HEK293 (cell line): ENCODE data around the gene SECTM1.
A peak's percentile ranks its signal among the peaks of the same experiment; 100 is the strongest.

Experiments
- CTCF ChIA-PET: fragments of 350-600 bp; formaldehyde crosslinking; extraction: SDS; loops from one replicate; lab custom pipeline; 2021; ENCODE audit warnings: antibody characterized with exemption; lab: Yijun Ruan, JAX
- POLR2A ChIA-PET: fragments of 300-600 bp; formaldehyde crosslinking; extraction: SDS; loops from one replicate; lab custom pipeline; 2020; ENCODE audit warnings: antibody characterized with exemption, inconsistent platforms; lab: Yijun Ruan, JAX
- H3K27ac ChIP-seq: fragments of 200-500 bp; sonication (Bioruptor generic); 2 replicates; pipeline ENCODE4 v1.5.1; 2014; ENCODE audit warnings: low read depth, low read length, control low read depth, inconsistent platforms; ENCODE audit errors: extremely low read depth
- H3K36me3 ChIP-seq, 2 experiments: fragments of 200-500 bp in 1 of 2; sonication (Bioruptor generic) in 1 of 2; 1 replicate in 1 of 2; 2 replicates in 1 of 2; pipeline ENCODE4 v1.5.1; 2014 to 2017; ENCODE audit warnings: inconsistent platforms in 2 of 2, low read length in 2 of 2; ENCODE audit not compliant: control insufficient read depth in 2 of 2, insufficient read depth in 1 of 2
- H3K4me1 ChIP-seq: fragments of 200-500 bp; sonication (Bioruptor generic); 2 replicates; pipeline ENCODE4 v1.5.1; 2014; ENCODE audit warnings: mild to moderate bottlenecking, low read length, inconsistent platforms; ENCODE audit not compliant: control insufficient read depth, insufficient read depth
- H3K4me3 ChIP-seq: 2 replicates; pipeline ENCODE4 v1.5.1; 2011; ENCODE audit warnings: low read depth, mild to moderate bottlenecking, control low read depth, low read length, moderate library complexity
- H3K9me3 ChIP-seq: fragments of 200-500 bp; sonication (Bioruptor generic); 2 replicates; pipeline ENCODE4 v1.5.1; 2014; ENCODE audit warnings: low read depth, low read length, inconsistent platforms; ENCODE audit not compliant: control insufficient read depth, insufficient read depth
- EGR2 ChIP-seq: fragments of 450-650 bp; formaldehyde crosslinking; IDR thresholded peaks from 2 replicates; pipeline ENCODE4 v1.5.1; 2016; ENCODE audit warnings: low read depth, missing biosample characterization, missing genetic modification characterization
- KLF1 ChIP-seq: fragments of 450-650 bp; formaldehyde crosslinking; IDR thresholded peaks from 2 replicates; pipeline ENCODE4 v1.5.1; 2016; ENCODE audit warnings: missing biosample characterization, missing genetic modification characterization
- KLF16 ChIP-seq: fragments of 450-650 bp; formaldehyde crosslinking; IDR thresholded peaks from 2 replicates; pipeline ENCODE4 v1.5.1; 2017; ENCODE audit warnings: missing biosample characterization, missing genetic modification characterization
- KLF17 ChIP-seq: fragments of 450-650 bp; formaldehyde crosslinking; IDR thresholded peaks from 2 replicates; pipeline ENCODE4 v1.5.1; 2016; ENCODE audit warnings: missing biosample characterization, missing genetic modification characterization
- PRDM1 ChIP-seq: fragments of 450-650 bp; formaldehyde crosslinking; IDR thresholded peaks from 2 replicates; pipeline ENCODE4; 2016; ENCODE audit warnings: missing biosample characterization, missing genetic modification characterization
- SALL2 ChIP-seq: fragments of 450-650 bp; formaldehyde crosslinking; IDR thresholded peaks from 2 replicates; pipeline ENCODE4 v1.5.0; 2017; ENCODE audit warnings: missing biosample characterization, mild to moderate bottlenecking, missing genetic modification characterization, borderline replicate concordance
- SCRT1 ChIP-seq: fragments of 450-650 bp; formaldehyde crosslinking; IDR thresholded peaks from 2 replicates; pipeline ENCODE4 v1.5.1; 2016; ENCODE audit warnings: missing biosample characterization, missing genetic modification characterization, borderline replicate concordance
- SCRT2 ChIP-seq: fragments of 450-650 bp; formaldehyde crosslinking; IDR thresholded peaks from 2 replicates; pipeline ENCODE4 v1.5.1; 2016; ENCODE audit warnings: missing biosample characterization, missing genetic modification characterization
- SETDB1 ChIP-seq: IDR thresholded peaks from one replicate; pipeline ENCODE4 v1.6.1; 2017; ENCODE audit warnings: mild to moderate bottlenecking, low read length, moderate library complexity, mixed read lengths; ENCODE audit not compliant: insufficient read length
- ZFHX2 ChIP-seq: fragments of 450-650 bp; formaldehyde crosslinking; conservative IDR thresholded peaks from 2 replicates; pipeline ENCODE4 v1.5.1; 2016; ENCODE audit warnings: missing biosample characterization, missing genetic modification characterization
- ZNF132 ChIP-seq: fragments of 450-650 bp; formaldehyde crosslinking; IDR thresholded peaks from 2 replicates; pipeline ENCODE4 v1.5.1; 2017; ENCODE audit warnings: missing biosample characterization, missing genetic modification characterization, borderline replicate concordance
- ZNF184 ChIP-seq: fragments of 450-650 bp; IDR thresholded peaks from 2 replicates; pipeline ENCODE4 v1.5.1; 2018; ENCODE audit warnings: missing biosample characterization, mild to moderate bottlenecking, missing genetic modification characterization
- ZNF2 ChIP-seq: fragments of 450-650 bp; formaldehyde crosslinking; IDR thresholded peaks from 2 replicates; pipeline ENCODE4 v1.5.1; 2016; ENCODE audit warnings: missing biosample characterization, missing genetic modification characterization
- ZNF292 ChIP-seq: fragments of 450-650 bp; formaldehyde crosslinking; IDR thresholded peaks from 2 replicates; pipeline ENCODE4 v1.5.1; 2016; ENCODE audit warnings: low read depth, missing biosample characterization, missing genetic modification characterization, borderline replicate concordance
- ZNF426 ChIP-seq: fragments of 450-650 bp; formaldehyde crosslinking; IDR thresholded peaks from 2 replicates; pipeline ENCODE4 v1.5.1; 2017; ENCODE audit warnings: missing biosample characterization, missing genetic modification characterization, mild to moderate bottlenecking, inconsistent platforms, moderate library complexity
- ZNF473 ChIP-seq: fragments of 450-650 bp; formaldehyde crosslinking; IDR thresholded peaks from 2 replicates; pipeline ENCODE4 v1.5.1; 2017; ENCODE audit warnings: missing biosample characterization, missing genetic modification characterization
- ZNF518A ChIP-seq: fragments of 450-650 bp; formaldehyde crosslinking; conservative IDR thresholded peaks from 2 replicates; pipeline ENCODE4 v1.5.1; 2016; ENCODE audit warnings: low read depth, missing biosample characterization, missing genetic modification characterization
- ZNF544 ChIP-seq: fragments of 450-650 bp; formaldehyde crosslinking; IDR thresholded peaks from 2 replicates; pipeline ENCODE4 v1.5.0; 2017; ENCODE audit warnings: missing biosample characterization, missing genetic modification characterization
- ZNF548 ChIP-seq: fragments of 450-650 bp; formaldehyde crosslinking; IDR thresholded peaks from 2 replicates; pipeline ENCODE4 v1.5.1; 2016; ENCODE audit warnings: missing biosample characterization, missing genetic modification characterization
- ZNF600 ChIP-seq: fragments of 450-650 bp; formaldehyde crosslinking; IDR thresholded peaks from 2 replicates; pipeline ENCODE4 v1.5.1; 2016; ENCODE audit warnings: missing biosample characterization, missing genetic modification characterization
- ZNF610 ChIP-seq: fragments of 450-650 bp; formaldehyde crosslinking; IDR thresholded peaks from 2 replicates; pipeline ENCODE4 v1.5.1; 2016; ENCODE audit warnings: missing biosample characterization, missing genetic modification characterization, borderline replicate concordance
- ZNF660 ChIP-seq: fragments of 450-650 bp; IDR thresholded peaks from 2 replicates; pipeline ENCODE4 v1.5.1; 2018; ENCODE audit warnings: missing biosample characterization, mild to moderate bottlenecking, missing genetic modification characterization
- ZNF747 ChIP-seq: fragments of 450-650 bp; formaldehyde crosslinking; IDR thresholded peaks from 2 replicates; pipeline ENCODE4 v1.5.1; 2016; ENCODE audit warnings: missing biosample characterization, missing genetic modification characterization
- ZNF76 ChIP-seq: fragments of 450-650 bp; formaldehyde crosslinking; IDR thresholded peaks from 2 replicates; pipeline ENCODE4; 2016; ENCODE audit warnings: low read depth, missing biosample characterization, missing genetic modification characterization, borderline replicate concordance
- TF ChIP-seq, protein P1 (sequence below): fragments of 450-650 bp; formaldehyde crosslinking; IDR thresholded peaks from 2 replicates; pipeline ENCODE4 v1.5.1; 2016; ENCODE audit warnings: missing biosample characterization, missing genetic modification characterization
- TF ChIP-seq, protein P2 (sequence below): fragments of 450-650 bp; formaldehyde crosslinking; IDR thresholded peaks from 2 replicates; pipeline ENCODE4 v1.5.1; 2017; ENCODE audit warnings: missing biosample characterization, missing genetic modification characterization

The SECTM1 gene

GRCh38 chr17:82300707-82301270 is 32.8 kb downstream of the SECTM1 start:
- TF ChIP-seq, protein P1, sequence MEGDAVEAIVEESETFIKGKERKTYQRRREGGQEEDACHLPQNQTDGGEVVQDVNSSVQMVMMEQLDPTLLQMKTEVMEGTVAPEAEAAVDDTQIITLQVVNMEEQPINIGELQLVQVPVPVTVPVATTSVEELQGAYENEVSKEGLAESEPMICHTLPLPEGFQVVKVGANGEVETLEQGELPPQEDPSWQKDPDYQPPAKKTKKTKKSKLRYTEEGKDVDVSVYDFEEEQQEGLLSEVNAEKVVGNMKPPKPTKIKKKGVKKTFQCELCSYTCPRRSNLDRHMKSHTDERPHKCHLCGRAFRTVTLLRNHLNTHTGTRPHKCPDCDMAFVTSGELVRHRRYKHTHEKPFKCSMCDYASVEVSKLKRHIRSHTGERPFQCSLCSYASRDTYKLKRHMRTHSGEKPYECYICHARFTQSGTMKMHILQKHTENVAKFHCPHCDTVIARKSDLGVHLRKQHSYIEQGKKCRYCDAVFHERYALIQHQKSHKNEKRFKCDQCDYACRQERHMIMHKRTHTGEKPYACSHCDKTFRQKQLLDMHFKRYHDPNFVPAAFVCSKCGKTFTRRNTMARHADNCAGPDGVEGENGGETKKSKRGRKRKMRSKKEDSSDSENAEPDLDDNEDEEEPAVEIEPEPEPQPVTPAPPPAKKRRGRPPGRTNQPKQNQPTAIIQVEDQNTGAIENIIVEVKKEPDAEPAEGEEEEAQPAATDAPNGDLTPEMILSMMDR (tag by site-specific recombination), result peak; percentile 89
- TF ChIP-seq ZFHX2 (tag by site-specific recombination), result peak; percentile 38
- peak; percentile 48; the same call in 1 of the 2 replicates for TF ChIP-seq SCRT1 (tag by site-specific recombination)
- TF ChIP-seq ZNF184 (tag by site-specific recombination), result no peak
- TF ChIP-seq ZNF660 (tag by site-specific recombination), result no peak
- TF ChIP-seq ZNF600 (tag by site-specific recombination), result peak; percentile 65
- TF ChIP-seq EGR2, result 0 out of 2 replicates have a peak, but pooled peaks have one; percentile 16
- TF ChIP-seq ZNF292, result no peak
- peak; percentile 72 for TF ChIP-seq SCRT2 (tag by site-specific recombination)
- H3K4me3 ChIP-seq, result no peak overlapping the region
- ChIA-PET POLR2A (interaction anchor here (1.5 to 1.9 kb wide), 2 partner anchors 8 to 31 kb away, joined by 3 to 7 read pairs; no protein-coding TSS in a partner anchor), CTCF (interaction anchor here (0.6 to 2.3 kb wide), 14 partner anchors 8 to 127 kb away, joined by 3 to 11 read pairs (median 3); partner anchors contain the start of gene CD7)
- no peaks in the 10 kb centered on the region for H3K36me3 ChIP-seq
- H3K9me3 ChIP-seq, result no peaks in the 10 kb centered on the region
- no peak overlapping the region for H3K27ac ChIP-seq
- peaks cover 13% of the 10 kb centered on the region for H3K4me1 ChIP-seq

DNA sequence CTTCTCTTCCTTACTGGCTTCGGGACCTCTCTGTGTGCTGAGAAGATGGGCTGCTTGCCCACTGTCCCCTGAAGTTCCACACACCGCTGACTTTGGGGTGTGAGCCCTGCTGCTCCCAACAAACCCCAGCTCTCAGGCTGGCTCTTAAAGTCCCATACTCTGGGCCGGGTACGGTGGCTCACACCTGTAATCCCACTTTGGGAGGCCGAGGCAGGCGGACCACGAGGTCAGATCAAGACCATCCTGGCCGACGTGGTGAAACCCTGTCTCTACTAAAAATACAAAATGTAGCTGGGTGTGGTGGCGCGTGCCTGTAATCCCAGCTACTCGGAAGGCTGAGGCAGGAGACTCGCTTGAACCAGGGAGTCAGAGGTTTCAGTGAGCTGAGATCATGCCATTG is 33.3 kb downstream of the SECTM1 start:
- Histone ChIP-seq H3K4me1 (peaks cover 13% of the 10 kb centered on the region), H3K9me3 (no peaks in the 10 kb centered on the region), H3K36me3 (no peaks in the 10 kb centered on the region), H3K4me3 (no peak overlapping the region), H3K27ac (no peak overlapping the region)
- ChIA-PET CTCF (interaction anchor here (0.6 to 2.3 kb wide), 14 partner anchors 9 to 128 kb away, joined by 3 to 11 read pairs (median 3); partner anchors contain the start of gene CD7), POLR2A (interaction anchor here (1.5 to 1.9 kb wide), 2 partner anchors 8 to 31 kb away, joined by 3 to 7 read pairs; no protein-coding TSS in a partner anchor)
- no peak for TF ChIP-seq ZNF548 (tag by site-specific recombination)
- no peak for TF ChIP-seq ZNF2
- no peak for TF ChIP-seq ZNF747 (tag by site-specific recombination)
- no peak for TF ChIP-seq KLF1 (tag by site-specific recombination)
- TF ChIP-seq, protein P2, sequence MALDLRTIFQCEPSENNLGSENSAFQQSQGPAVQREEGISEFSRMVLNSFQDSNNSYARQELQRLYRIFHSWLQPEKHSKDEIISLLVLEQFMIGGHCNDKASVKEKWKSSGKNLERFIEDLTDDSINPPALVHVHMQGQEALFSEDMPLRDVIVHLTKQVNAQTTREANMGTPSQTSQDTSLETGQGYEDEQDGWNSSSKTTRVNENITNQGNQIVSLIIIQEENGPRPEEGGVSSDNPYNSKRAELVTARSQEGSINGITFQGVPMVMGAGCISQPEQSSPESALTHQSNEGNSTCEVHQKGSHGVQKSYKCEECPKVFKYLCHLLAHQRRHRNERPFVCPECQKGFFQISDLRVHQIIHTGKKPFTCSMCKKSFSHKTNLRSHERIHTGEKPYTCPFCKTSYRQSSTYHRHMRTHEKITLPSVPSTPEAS (tag by site-specific recombination), result no peak
- TF ChIP-seq KLF17, result no peak
- no peak for TF ChIP-seq ZNF76
- no peak for TF ChIP-seq ZNF610 (tag by site-specific recombination)
- TF ChIP-seq ZNF132, result no peak
- no peak for TF ChIP-seq ZNF473 (tag by site-specific recombination)
- no peak for TF ChIP-seq KLF16 (tag by site-specific recombination)
- TF ChIP-seq ZNF544 (tag by site-specific recombination), result no peak
- TF ChIP-seq SALL2 (tag by site-specific recombination), result no peak
- TF ChIP-seq ZNF518A (tag by site-specific recombination), result no peak
- TF ChIP-seq PRDM1 (tag by site-specific recombination), result no peak
- no peak for TF ChIP-seq SETDB1
- no peak for TF ChIP-seq ZNF426 (tag by site-specific recombination)
